PC-3 (cell line): ENCODE results near the gene AGFG2.

Source experiments
- EZH2phosphoT487 ChIP-seq: fragments of 300-600 bp; sonication (generic); IDR thresholded peaks from 2 replicates; pipeline ENCODE4 v1.6.1; 2018; ENCODE audit warnings: mild to moderate bottlenecking, antibody characterized with exemption, low read length, borderline replicate concordance
- TF ChIP-seq, protein P1 (sequence below): fragments of 300-600 bp; sonication (generic); conservative IDR thresholded peaks from 2 replicates; pipeline ENCODE4 v1.5.1; 2017; ENCODE audit warnings: antibody characterized with exemption, low read depth, mild to moderate bottlenecking, low read length

- TF ChIP-seq, protein P1, sequence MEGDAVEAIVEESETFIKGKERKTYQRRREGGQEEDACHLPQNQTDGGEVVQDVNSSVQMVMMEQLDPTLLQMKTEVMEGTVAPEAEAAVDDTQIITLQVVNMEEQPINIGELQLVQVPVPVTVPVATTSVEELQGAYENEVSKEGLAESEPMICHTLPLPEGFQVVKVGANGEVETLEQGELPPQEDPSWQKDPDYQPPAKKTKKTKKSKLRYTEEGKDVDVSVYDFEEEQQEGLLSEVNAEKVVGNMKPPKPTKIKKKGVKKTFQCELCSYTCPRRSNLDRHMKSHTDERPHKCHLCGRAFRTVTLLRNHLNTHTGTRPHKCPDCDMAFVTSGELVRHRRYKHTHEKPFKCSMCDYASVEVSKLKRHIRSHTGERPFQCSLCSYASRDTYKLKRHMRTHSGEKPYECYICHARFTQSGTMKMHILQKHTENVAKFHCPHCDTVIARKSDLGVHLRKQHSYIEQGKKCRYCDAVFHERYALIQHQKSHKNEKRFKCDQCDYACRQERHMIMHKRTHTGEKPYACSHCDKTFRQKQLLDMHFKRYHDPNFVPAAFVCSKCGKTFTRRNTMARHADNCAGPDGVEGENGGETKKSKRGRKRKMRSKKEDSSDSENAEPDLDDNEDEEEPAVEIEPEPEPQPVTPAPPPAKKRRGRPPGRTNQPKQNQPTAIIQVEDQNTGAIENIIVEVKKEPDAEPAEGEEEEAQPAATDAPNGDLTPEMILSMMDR = peak; percentile 87
- TF ChIP-seq EZH2phosphoT487 = no peak
Measured at GRCh38 chr7:100563809-100564400, 24.9 kb downstream of the AGFG2 start.
